Measurements from ENCODE around the gene DGKI.

The DGKI gene

GRCh38 chr7:137689761-137690160 lies 157.0 kb downstream of the DGKI start:
- no peak for DNase-seq (ENCODE audit: low read depth, low spot score)

DNA sequence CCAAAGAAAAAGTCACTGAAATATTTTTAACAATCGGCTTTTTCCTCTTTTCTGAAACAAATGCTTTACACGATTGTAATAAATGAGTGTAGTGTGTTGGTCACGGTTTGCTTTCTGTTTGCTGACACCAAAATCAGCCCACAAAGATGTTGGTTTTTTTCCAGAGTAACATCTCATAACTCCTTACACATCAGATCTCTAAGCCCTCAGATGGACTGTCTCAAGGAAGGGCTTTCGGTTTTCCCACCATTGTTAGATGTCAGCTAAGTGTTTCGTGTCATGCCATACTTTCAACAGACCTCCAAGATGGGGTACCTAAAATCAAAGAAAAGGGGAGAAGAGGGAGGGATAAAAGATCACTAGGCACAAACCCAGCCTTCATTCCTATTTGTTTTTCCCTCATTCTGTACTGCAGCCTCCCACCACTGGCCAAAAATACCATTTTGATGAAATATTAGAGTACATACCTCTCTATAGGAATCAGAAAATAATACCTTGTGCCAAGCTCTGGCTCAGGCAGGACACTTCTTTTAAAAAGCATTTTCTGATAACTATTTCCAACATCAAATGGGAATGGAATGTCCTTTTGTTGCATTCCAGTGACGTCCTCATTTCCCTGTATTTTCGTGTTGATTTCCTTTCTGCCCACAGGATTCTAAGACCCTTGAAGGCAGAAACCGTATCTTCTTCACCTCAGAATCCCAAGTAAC lies 159.1 kb downstream of the DGKI start:
- no peak for DNase-seq (ENCODE audit: low read depth, low spot score)

DNA sequence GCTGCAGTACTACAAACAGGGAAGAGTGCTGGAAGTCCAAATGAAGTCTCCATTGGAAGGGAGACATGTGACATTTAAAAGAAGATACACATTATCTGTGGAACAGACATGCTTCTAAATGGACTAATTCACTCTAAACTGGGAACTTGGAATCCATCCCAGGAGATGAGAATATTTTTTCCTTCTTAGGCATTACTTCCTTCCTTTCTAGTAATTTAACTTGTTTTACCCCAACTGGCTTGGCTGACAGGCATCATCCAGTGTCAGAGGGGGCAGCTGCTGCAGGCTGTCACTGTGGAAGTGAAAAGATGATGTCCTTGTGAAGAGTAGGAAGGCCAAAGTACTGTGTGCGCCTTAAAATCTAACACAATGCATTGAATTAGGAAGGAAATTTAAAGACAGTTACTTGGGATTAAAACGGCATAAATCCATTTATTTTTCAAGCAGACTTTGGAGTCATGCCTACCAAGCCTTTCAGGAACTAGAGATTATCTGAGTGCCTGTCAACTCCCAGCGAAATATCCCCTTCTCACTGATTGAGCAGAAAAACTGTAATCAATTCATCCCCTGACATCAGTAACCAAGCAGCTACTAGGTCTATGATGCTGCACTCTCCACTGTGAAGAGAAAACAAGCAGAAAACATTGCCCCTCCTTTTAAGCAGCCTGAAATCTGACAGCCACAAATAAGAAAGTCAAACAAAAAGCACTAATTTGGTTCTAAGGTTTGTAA lies 161.2 kb downstream of the DGKI start:
- DNase-seq (ENCODE audit: low read depth, low spot score) = no peak

- DNase-seq (ENCODE audit: low read depth, low spot score) = no peak
These were observed 162.0 kb downstream of the DGKI start for GRCh38 chr7:137684776-137685175.

GRCh38 chr7:137684316-137684715 lies 162.5 kb downstream of the DGKI start:
- DNase-seq (ENCODE audit: low read depth, low spot score) = no peak

DNA sequence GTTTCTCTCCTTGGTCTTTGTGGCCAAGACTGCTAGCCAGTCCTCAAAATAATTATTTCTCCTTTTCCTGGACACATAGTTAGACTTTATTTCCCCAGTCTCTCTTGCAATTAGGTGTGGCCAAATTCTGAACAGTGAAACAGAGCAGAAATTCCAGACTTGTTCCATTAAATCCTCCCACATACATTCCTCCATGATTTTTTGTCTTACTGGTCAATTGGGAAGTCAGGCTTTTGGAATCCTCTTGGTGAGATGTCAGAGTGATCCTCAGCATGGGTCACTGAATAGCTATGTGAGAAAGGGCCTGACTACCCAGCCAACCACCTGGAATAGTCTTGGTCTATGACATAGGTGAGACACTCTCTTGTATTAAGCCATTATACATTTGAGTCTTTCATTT lies 164.2 kb downstream of the DGKI start:
- DNase-seq (ENCODE audit: low read depth, low spot score) = no peak

DNA sequence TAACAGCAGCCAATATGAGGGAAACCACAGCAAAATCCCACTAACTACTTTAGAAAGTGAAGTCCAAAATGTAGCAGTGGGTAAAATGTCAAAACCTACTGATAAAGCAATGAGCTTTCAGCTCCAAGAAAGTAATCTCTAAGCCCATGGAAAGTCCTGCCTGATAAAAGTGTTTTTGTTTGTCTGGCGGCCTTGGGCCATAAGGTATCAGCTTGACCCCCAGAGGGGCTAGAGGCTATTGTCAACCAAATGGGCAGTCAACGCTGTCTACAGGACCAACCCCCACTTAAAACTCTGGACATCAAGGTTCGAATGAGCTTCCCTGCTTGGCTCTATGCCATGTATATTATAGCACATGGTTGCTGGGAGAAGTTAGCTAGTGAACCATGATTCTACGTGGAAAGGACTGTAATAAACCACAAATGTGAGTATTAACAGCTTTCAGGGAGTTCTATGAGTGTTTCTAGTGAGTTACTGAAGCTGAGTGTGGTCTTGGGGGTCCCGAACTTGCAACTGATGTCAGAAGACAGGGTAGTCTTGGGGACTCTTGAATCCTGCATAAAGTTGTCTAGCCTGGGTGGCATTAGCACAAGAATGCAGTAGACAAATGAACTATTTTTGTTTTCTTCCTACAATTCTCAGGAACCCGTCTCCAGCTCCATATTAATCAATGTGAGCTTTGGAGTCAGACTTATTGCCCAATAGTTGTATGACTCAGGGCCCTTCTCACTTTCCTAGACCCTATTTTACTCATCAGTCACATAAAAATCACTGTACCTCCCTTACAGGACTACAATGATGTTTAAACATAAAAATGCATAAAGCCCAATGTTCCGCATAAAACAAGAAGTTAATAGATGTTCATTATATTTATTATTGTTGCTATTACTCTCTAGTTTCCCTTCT lies 164.9 kb downstream of the DGKI start:
- DNase-seq (ENCODE audit: low read depth, low spot score) = no peak

DNA sequence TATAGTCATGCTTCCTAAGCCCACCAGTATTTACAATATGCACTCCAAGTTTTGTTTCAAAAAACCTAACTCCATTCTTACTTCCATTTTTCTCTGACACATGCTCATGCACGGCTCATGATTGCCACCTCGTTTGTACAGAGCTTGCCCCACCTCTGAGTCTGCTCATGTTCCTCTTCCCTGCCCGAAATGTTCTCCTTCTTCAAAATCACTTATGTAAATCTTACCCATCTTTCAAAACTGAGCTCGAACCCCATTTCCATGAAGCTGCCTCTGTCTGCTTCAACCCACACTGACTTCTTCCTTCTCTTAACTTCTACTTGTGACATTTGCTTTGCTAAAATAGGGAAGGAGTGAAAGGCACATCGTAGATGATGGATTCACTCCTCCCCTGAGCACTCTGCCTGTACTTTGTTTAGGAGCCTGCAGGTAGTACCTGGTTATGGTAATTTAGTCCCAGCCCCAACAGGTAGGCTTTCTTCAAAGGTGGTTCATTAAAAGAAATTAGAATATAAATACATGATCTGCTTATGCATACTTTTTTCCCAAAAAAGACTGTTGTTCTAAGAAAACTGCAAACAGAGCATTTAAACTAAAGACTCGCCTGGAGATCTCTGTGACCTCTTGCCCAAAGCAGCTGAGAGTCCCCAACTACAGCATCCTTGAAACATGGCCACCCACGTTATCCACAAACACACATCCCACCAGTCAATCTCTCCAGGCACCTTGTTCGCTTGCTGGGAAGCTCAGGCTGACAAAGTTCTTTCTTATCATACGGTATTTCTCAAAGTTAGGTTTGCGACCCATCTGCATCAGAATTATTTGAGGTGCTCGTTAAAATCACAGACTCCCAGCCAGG lies 172.0 kb downstream of the DGKI start:
- no peak for DNase-seq (ENCODE audit: low read depth, low spot score)

DNA sequence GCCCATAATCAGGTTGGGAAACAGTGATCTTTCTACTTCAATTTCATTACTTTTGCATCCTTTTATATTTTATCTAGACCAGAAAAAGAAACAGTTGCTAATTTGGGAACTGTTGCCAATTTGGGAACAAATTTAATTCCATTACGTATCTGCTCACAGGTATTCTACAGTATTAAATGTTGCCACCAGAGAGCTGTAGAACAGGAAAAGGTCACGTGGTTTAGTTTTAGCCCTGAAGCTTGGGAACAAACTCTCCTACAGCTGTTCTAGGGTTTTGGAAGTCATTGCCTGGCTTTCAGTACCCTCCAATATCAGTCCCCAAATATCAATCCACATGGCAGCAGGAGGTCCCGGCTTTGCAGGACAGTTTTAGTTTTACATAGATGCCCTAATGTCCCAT lies 172.7 kb downstream of the DGKI start:
- no peak for DNase-seq (ENCODE audit: low read depth, low spot score)

GRCh38 chr7:137671920-137672319 lies 174.9 kb downstream of the DGKI start:
- no peak for DNase-seq (ENCODE audit: low read depth, low spot score)

DNA sequence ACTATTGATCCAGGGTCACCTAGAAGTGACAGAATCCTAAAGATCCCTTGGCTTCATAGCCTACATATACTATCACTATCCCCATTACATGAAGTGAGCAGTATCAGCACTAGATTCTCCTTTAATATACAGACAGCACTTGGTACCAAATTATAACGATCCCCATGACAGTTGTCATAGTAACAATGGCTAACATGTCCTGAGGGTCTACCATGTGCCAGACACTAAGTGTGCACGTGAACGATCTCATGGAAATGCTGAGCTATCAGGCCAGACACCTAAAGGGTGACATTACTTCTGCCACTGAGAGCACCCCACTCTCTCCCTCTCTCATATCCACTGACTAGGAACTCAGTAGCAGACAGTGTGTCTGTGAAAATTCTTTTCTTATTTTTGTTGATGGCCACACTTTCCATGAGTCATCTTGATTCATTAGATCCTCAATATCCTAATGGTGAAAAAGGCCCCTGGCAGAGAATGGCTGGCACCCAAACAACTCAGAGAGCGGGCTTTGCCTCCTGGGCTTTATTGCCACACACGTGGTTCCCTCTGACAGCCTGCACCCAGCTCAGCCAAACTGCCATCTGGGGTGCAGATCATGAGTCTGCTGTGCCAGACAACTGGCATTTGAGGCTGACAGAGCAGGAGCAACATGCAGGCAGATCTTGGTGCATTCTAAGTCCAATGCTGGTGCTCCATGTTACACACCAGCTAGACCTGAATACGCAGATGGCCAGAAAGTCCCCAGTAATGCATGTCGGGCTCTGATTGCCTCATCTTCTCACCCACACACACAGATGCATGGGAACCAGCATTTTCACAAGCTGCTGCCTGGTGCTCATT lies 176.3 kb downstream of the DGKI start:
- no peak for DNase-seq (ENCODE audit: low read depth, low spot score)

DNA sequence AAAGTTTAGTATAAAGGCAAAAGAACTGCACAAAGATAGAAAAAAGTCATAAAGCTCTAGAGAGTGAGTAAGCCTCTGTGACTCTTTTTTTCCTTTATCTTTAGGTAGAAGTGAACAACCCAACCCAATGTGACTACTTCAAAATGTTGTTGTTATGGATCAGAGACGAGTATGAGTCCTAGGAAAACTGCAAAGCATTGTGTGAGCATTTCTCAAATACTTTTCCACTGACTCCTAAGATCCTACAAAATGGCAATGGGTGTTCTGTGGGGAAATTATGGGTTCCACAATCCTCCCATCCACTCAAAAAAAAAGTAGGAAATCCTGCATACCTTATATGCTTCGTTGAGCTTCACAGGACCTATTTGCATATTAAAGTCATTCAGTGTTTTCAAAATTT lies 177.1 kb downstream of the DGKI start:
- DNase-seq (ENCODE audit: low read depth, low spot score) = no peak

DNA sequence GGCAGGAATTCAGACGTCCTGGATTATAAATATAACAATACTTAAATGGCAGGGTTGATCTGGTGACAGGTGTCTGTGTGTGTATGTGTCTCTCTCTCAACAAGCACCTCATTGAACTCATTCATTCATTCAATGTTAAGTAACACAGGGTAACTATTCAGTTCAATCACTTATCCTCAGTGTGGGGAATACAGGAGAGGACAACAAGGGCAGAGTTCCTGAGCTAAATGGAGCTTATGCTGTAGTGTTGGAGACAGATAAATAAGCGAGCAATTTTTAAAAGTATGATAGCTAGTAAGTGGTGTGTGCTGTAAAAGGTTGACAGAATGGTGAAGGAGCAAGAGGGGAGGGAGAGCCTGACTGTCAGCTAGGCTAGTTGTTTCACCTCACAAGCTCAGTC lies 178.4 kb downstream of the DGKI start:
- no peak for DNase-seq (ENCODE audit: low read depth, low spot score)

DNA sequence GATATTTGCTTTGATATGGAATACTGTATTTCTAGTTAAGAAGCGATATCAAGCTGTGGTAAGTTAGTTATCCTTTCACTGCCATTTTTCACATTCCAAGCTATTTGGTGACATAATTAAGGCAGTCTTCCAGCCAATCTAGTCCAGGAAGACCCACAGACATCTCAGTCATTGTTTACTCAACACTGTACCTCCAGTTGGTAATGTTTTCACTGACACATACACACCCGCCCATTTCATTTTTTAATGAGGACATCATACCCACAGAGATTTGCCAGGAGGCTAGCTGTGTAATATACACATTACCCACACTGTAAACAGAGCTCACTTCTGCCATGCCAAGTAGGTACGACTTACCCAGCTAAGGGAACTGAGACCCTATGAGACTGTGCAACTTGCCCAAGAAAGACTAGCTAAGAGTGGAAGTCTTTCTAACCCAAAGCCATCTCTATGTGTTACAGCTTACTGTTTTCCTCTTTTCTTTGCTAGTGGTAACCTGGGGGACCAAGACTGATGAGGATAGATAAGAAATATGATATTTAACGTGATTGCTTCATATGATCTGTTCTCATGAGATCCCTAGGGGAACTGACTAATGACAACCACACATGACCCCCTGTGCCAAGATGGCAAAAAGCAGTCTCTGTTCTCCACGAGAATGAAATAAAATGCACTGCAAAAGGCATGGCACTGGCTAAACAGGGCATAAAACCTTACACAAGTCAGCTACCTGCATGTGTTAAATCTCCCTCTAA lies 179.0 kb downstream of the DGKI start:
- no peak for DNase-seq (ENCODE audit: low read depth, low spot score)

DNA sequence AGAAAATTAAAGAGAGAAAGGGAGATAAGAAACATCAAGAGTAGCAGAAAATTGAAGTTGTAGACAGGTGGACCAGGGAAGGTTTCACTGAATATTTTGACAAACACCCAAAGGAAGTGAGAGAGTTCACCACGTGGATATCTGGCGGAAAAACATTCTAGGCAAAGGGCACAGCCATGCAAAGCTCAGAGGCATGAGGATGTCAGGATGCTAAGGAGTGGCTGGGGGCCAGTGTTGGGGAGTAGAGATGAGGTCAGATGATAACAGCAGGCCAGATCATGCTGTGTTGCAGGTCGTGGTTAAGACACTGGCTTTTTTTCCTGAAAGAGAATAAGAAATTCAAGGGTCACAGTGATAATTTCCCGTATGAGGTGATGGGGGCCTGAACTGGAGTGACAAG lies 181.9 kb downstream of the DGKI start:
- DNase-seq (ENCODE audit: low read depth, low spot score) = no peak

DNA sequence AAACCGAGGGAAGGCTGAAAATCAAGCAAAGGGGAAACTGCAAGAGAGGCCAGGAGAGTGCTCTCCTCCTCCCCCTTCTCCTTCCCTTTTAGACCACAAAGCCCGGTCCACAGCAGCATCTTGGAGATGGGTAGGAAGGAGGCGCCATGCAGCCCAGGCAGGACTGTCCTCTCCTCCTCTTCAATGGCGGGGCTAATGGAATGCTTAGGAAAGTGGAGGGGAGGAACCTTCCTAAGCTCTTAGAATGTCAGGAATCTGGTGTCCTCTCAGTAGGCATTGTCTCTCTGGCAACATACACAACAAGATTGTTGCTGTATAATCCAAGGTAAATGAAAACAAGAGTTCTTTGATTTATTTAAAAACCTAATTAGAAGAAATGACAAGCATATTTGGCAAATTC lies 185.1 kb downstream of the DGKI start:
- no peak for DNase-seq (ENCODE audit: low read depth, low spot score)

GRCh38 chr7:137658190-137658900 lies 188.4 kb downstream of the DGKI start:
- DNase-seq (ENCODE audit: low read depth, low spot score) = no peak

GRCh38 chr7:137657476-137658189 lies 189.1 kb downstream of the DGKI start:
- DNase-seq (ENCODE audit: low read depth, low spot score) = no peak

DNA sequence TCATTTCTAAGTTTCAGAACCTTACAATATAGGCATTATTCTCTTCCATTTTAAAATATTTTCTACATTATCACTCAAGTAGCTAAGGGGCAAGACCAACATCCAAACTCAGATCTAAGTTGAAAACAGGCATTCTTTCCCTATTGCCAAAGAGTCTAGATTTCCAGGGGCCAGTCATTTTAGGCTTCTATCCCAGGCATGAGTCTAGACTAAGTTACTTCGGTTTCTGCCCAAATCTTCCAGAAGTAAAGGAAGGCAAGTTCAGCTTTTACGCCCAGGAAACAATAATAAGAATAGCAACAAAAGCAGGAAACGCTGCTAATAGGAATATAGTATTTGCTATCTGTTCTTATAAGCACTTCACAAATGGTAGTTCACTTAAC lies 189.9 kb downstream of the DGKI start:
- no peak for DNase-seq (ENCODE audit: low read depth, low spot score)

Data from smooth muscle cell of the brain vasculature (primary cell).